MCF 10A (cell line): ENCODE results near the gene HTR3D. TPM values are rescaled to one million over a fixed set of nuclear protein-coding genes. Genes with fewer than 3 reads are reported as not detected.
"Not testable (repeated sequence)": the region's sequence is repeated elsewhere in the genome, so short reads cannot be mapped to it uniquely, and the experiment has no call there.

Source experiments
- BruUV-seq: library from RNA; stranded (reverse); fragments of 400-500 nt; replicated peaks from 2 replicates; lab custom pipeline; 2021; lab: Mats Ljungman, UMichigan
- CTCF ChIA-PET: fragments of 300-600 bp; sonication (Branson Sonifier 250); formaldehyde crosslinking; extraction: SDS; loops from one replicate; lab custom pipeline; 2021; ENCODE audit warnings: antibody characterized with exemption, inconsistent platforms; lab: Yijun Ruan, JAX
- POLR2A ChIA-PET: fragments of 300-600, 350-650 bp; sonication (Branson Sonifier 250); formaldehyde crosslinking; extraction: SDS; loops from one replicate; lab custom pipeline; 2020; ENCODE audit warnings: antibody characterized with exemption, inconsistent platforms; lab: Yijun Ruan, JAX
- DNase-seq: peaks from one replicate; pipeline ENCODE4 v3.0.0-alpha.2; 2018; ENCODE audit not compliant: unreplicated experiment
- H3K27ac Mint-ChIP-seq: one replicate; pipeline ENCODE4 v1.8.0; 2022; ENCODE audit warnings: mild to moderate bottlenecking, low read depth, mixed read lengths; ENCODE audit not compliant: unreplicated experiment
- H3K27me3 Mint-ChIP-seq: one replicate; pipeline ENCODE4 v1.8.0; 2022; ENCODE audit warnings: mixed read lengths; ENCODE audit not compliant: insufficient read depth, unreplicated experiment
- H3K36me3 Mint-ChIP-seq: one replicate; pipeline ENCODE4 v1.8.0; 2022; ENCODE audit warnings: mild to moderate bottlenecking, moderate library complexity, mixed read lengths; ENCODE audit not compliant: insufficient read depth, unreplicated experiment
- H3K4me1 Mint-ChIP-seq: one replicate; pipeline ENCODE4 v1.8.0; 2022; ENCODE audit warnings: mixed read lengths; ENCODE audit not compliant: insufficient read depth, unreplicated experiment
- H3K4me3 Mint-ChIP-seq: one replicate; pipeline ENCODE4 v1.8.0; 2022; ENCODE audit warnings: mild to moderate bottlenecking, moderate library complexity, mixed read lengths; ENCODE audit not compliant: unreplicated experiment
- H3K9me3 Mint-ChIP-seq: one replicate; pipeline ENCODE4 v1.8.0; 2022; ENCODE audit warnings: mixed read lengths; ENCODE audit not compliant: unreplicated experiment
- CTCF ChIP-seq: fragments of 200-600 bp; IDR thresholded peaks from one replicate; pipeline ENCODE4 v1.8.0; 2022; ENCODE audit warnings: antibody characterized with exemption, mild to moderate bottlenecking; ENCODE audit not compliant: unreplicated experiment
- intact Hi-C: fragments of 100-400 bp; cut with micrococcal nuclease; formaldehyde crosslinking; loops from 2 replicates; pipeline ENCODE4 v1.14.1; 2022
- total RNA-seq: library from RNA; stranded (reverse); gene quantifications from 2 replicates; pipeline ENCODE4 v1.2.3, GENCODE V29; 2022

The HTR3D gene
- total RNA-seq, 1 experiment from 2014 or later: not detected

GRCh38 chr3:184018424-184018973 lies 13.0 kb upstream of the HTR3D start:
- peaks cover 12% of the 10 kb centered on the region for H3K27me3 Mint-ChIP-seq
- no TSS peak for BruUV-seq
- ChIA-PET CTCF (interaction anchor here (0.6 to 1.5 kb wide), 20 partner anchors 9 to 978 kb away, joined by 3 to 12 read pairs (median 4); no protein-coding TSS in a partner anchor), POLR2A (interaction anchor here (0.6 to 1.5 kb wide), 10 partner anchors 8 to 212 kb away, joined by 3 to 12 read pairs (median 4); partner anchors contain the start of genes EIF2B5 and PARL)
- peaks cover 30% of the 10 kb centered on the region for H3K4me1 Mint-ChIP-seq
- intact Hi-C loops: loop anchor here (5.0 kb wide), 1 partner anchor 91 kb away; no protein-coding TSS in a partner anchor
- no peaks in the 10 kb centered on the region for H3K9me3 Mint-ChIP-seq
- no peak for TF ChIP-seq CTCF
- peak overlapping the region; percentile 99 for H3K4me3 Mint-ChIP-seq
- no peak overlapping the region for H3K27ac Mint-ChIP-seq
- no peak for DNase-seq
- peaks cover 18% of the 10 kb centered on the region for H3K36me3 Mint-ChIP-seq

- ChIA-PET POLR2A (no interaction called here), CTCF (no interaction called here)
- intact Hi-C loops: no loop called here
- DNase-seq: no peak
- H3K27me3 Mint-ChIP-seq: peaks cover 12% of the 10 kb centered on the region
- peaks cover 5% of the 10 kb centered on the region for H3K4me1 Mint-ChIP-seq
- H3K9me3 Mint-ChIP-seq: no peaks in the 10 kb centered on the region
- no peak for TF ChIP-seq CTCF
- H3K4me3 Mint-ChIP-seq: no peak overlapping the region
- H3K36me3 Mint-ChIP-seq: no peaks in the 10 kb centered on the region
- H3K27ac Mint-ChIP-seq: no peak overlapping the region
- BruUV-seq: no TSS peak
These were observed 9.2 kb upstream of the HTR3D start for GRCh38 chr3:184022323-184022722.

GRCh38 chr3:184025256-184025655 lies 6.3 kb upstream of the HTR3D start:
- H3K4me1 Mint-ChIP-seq, CTCF ChIA-PET, H3K36me3 Mint-ChIP-seq, H3K27ac Mint-ChIP-seq, DNase-seq, POLR2A ChIA-PET, intact Hi-C loops, H3K9me3 Mint-ChIP-seq, H3K4me3 Mint-ChIP-seq, BruUV-seq: not testable (repeated sequence)
- H3K27me3 Mint-ChIP-seq: peaks cover 11% of the 10 kb centered on the region

GRCh38 chr3:184028275-184028890 lies 3.2 kb upstream of the HTR3D start:
- POLR2A ChIA-PET, H3K36me3 Mint-ChIP-seq, BruUV-seq, H3K4me1 Mint-ChIP-seq, H3K9me3 Mint-ChIP-seq, DNase-seq, intact Hi-C loops, H3K4me3 Mint-ChIP-seq, H3K27ac Mint-ChIP-seq: not testable (repeated sequence)
- H3K27me3 Mint-ChIP-seq: peaks cover 22% of the 10 kb centered on the region
- CTCF ChIA-PET: interaction anchor here (0.6 kb wide), 1 partner anchor 100 kb away, joined by 4 read pairs; no protein-coding TSS in a partner anchor

- intact Hi-C loops: no loop called here
- Mint-ChIP-seq H3K9me3 (no peaks in the 10 kb centered on the region), H3K4me3 (no peak overlapping the region), H3K36me3 (no peaks in the 10 kb centered on the region), H3K27ac (no peak overlapping the region), H3K4me1 (no peaks in the 10 kb centered on the region), H3K27me3 (peaks cover 30% of the 10 kb centered on the region)
- peak; percentile 50 for DNase-seq
- TF ChIP-seq CTCF: no peak
- POLR2A ChIA-PET: interaction anchor here (0.6 to 1.4 kb wide), 4 partner anchors 10 to 1717 kb away, joined by 3 to 4 read pairs (median 3); partner anchors contain the start of gene EIF2B5
- CTCF ChIA-PET: interaction anchor here (1.2 kb wide), 1 partner anchor 11 kb away, joined by 5 read pairs; the partner anchor contains the start of gene ABCC5
- BruUV-seq: no TSS peak
These were observed 2.1 kb upstream of the HTR3D start for GRCh38 chr3:184029443-184029842.
